Activated CD8-positive, alpha-beta memory T cell treated with anti-CD3 and anti-CD28 coated beads for 4 hours (primary cell): ENCODE measurements around the gene THRB.
"Not testable (repeated sequence)": the region's sequence is repeated elsewhere in the genome, so short reads cannot be mapped to it uniquely, and the experiment has no call there.

ENCODE experiments used
- DNase-seq, 2 donors: peaks; one replicate each; pipeline ENCODE4 v3.0.0-alpha.2; 2020; ENCODE audit warnings: low read depth in 2 of 2

The THRB gene

DNA sequence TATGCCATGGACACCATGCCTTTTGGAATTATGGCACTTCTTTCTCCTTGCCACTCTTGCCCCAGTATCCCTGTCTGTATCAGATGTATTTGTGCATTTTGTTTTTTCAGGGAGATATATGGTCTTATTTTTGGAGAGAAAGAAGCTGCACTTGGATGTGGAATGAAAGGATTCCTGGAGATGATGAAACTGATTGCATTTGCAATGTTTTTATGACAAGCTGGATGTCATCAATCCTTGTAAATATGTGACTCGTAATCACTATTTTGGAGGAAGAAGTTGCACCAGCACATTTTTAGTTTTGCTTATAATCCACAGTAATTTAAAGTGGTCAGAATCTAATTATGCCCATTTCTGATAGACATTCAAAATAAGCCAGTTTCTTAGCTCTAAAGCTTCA, 384.6 kb downstream of the THRB start:
- no peak for DNase-seq

DNA sequence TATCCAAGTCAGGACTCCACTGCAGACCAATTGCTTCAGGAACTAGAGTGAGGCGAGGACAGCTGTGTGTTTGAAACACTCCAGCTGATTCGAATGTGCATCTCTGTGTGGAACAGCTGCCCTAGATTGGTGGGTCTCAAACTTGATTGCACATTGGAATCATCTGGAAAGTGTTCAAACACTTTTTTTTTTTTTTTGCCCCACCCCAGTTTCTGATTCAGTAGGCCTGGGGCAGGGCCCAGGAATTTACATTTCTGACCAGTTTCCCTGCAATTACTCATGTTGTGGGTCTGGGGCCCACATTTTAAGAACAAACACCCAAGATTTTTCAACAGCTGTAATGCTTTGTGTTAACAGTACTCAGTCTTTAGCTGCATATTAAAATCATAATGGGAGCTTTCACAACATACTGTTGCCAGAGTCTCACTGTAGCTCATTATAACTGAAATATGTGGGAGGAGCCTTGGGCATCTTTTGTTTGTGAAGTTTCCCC, 392.9 kb downstream of the THRB start:
- DNase-seq, result no peak

DNA sequence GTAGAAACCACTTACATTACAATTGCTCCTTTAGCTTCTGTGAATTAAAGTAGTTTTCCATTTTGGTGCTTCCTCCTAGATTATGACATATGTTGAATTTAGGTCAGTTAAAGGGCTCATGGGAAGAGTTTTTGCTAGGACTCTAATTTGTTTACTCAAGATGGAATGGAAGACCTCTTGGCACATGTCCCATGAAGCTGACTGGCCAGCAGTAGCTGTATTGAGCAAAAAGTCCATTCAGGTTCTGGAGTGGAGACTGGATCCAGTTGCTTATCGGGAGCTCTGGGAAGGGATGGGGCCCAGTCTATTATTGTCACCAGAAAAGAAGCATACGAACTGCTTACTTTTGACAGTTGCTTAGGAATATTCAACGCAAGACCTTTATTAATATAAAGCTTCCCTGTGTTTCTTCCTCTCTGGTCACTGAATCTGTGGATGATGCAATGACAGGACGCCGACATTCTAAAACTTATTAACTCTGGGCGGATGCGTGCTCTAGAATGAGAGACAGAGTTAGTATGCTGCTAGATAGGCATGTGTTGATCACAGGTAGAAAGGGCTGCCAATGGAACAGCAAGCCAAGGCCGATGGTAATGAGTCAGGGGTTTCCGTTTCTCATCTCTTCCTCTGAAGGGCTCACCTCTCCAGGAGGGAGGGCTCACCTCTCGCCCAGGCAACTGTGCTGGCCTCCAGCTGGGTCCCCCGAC, 393.8 kb downstream of the THRB start:
- DNase-seq, result no peak

DNA sequence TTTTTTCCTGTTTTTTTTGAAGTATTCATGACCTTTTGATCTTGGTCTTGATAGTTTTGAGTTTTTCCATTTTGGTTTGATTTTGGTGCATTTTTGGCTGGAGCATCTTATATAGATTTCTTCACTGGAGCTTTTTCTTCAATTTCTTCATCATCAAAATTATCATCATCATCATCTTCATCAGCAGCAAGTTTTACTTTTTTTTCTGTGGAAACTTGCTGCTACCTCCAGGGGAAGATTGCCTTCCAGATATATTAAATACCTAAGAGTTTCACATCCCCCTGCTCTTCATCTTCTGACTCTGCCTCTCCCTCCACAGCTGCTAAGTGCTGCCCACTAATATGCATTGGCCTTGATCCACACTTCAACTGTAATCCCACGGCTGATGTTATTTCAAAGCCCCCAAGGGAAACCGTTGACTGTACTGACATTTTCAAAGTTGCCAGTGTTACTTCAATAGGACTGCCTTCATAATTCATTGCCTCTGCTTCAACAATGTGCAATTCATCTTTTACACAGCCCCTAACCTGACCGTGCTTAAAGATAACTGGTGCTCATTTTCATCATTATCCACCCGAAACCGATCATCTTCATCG, 397.9 kb downstream of the THRB start:
- no peak for DNase-seq

DNA sequence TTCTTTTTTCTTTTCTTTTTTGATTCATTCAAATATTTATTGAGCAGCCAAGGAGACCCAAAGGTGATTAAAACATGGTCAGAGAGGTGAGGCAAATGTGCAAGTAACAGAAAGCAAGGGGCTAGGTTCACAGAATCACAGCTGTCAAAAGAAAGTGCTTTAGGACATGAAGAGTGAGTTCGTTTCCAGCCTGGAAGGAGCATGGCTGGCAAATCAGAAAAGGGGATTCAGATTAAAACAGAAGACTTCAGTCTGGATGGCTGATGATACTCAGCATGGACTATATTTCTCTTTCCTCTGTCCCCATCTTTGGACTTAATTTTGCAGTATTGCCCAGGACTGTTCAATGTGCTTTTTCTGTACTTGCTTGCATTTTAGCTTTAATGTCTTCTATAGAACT, 398.4 kb downstream of the THRB start:
- no peak for DNase-seq

DNA sequence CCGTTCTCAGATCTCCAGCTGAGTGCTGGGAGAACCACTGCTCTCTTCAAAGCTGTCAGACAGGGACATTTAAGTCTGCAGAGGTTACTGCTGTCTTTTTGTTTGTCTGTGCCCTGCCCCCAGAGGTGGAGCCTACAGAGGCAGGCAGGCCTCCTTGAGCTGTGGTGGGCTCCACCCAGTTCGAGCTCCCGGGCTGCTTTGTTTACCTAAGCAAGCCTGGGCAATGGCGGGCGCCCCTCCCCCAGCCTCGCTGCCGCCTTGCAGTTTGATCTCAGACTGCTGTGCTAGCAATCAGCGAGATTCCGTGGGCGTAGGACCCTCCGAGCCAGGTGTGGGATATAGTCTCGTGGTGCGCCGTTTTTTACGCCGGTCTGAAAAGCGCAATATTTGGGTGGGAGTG, 399.8 kb downstream of the THRB start:
- not testable (repeated sequence) for DNase-seq

DNA sequence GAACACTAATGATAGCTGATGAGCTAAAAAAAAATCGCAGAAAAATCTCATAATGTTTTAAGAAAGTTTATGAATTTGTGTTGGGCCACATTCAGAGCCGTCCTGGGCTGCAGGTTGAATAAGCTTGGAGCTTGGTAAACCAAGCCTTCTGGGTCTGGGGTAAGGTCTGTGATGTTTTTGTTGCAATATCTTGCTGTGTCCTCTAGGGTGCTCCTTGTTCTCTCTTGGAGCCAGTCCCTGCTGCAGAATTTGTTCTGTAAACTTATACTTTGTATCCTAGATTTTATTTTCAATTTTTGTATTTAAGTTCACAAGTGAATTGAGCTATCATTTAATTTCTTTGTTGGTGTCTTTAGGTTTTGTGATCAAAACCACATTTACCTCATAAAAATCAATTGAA, 405.9 kb downstream of the THRB start:
- no peak for DNase-seq

DNA sequence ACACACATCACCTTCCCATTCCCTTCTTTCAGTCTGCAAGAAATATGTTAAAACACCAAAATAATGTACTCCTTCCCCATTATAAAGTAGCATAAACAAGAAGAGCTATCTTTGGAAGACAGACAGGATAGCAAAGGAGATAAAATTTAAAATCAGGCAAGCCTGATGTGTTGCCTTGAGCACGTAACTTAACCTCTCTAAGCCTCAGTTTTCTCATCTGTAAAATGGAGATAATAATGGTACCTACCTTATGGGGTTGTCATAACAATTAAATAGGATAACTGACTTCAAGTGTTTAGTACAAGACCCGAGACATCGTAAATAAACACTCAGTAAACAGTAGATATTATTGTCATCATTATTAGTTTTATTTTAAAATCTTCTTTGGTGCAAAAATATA, 407.2 kb downstream of the THRB start:
- DNase-seq, result no peak

DNA sequence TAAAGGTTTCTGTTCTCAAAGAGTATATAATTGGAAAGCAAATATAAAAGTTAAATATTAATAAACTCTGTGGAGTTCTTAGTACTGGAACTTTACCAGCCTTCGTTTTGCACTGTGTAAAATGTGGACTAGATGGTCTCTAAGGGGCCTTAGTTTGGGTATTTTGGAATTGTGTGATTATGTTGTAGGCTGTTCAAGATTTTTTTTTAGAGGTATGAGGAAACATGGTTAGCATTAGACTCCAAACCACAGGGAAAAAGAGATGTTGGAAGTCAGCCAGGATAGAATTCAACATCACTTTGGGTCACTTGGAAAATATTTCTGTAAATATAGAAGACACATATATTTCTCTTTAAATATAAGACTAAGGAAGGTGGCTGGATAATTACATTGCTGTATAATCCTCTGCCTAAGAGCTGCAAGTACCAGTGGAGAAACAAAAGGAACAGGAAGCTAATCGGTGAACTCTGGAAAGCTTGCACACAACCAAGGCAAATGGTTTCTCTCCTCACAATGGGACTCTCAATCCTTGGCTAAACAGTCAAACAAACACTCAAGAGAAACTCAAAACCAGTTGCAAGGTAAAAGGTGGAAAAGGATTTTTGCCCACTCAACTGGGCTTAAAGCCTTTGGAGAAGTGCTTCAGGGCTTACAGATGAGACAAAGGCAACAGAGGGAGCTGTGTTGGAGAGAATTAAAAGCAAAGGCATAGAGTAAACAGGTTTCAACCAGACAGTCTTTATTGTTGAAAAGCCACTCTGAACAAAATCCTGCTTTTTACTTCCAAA, 407.8 kb downstream of the THRB start:
- no peak for DNase-seq

DNA sequence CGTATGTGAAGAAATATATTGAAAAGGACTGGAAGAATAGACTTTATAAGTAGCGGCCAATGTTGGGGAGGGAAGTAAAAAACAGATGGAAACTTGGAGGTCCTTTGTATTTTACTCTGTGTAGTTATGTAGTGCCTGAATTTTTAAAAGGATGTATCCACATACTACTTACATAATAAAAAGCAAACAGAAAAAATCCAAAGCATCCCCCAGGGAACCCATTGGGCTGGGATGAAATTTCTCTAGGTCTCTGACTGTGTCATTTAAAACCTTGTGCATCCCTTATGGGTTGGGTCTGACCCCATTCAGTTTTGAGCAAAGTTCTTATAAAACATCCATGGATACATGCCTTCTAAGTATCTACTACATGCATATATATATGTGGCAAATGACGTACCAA, 408.4 kb downstream of the THRB start:
- DNase-seq, result no peak

DNA sequence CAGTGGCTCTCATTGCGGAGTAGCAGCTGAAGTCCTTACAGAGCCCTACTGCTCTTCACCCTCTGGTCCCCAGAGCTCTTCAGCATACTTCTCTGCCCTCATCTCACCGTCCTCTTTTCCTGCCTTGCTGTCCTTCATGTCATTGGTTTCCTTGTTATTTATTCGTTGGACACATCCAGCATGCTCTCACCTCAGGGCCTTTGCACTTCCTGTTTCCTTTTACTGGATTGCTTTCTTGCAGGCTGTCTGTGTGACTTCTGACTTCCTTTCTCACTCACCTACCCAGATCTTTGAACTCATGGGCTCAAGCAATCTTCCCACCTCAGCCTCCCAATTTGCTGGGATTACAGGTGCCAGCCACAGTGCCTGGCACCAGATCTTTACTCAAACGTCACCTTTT, 422.5 kb downstream of the THRB start:
- DNase-seq, result no peak

DNA sequence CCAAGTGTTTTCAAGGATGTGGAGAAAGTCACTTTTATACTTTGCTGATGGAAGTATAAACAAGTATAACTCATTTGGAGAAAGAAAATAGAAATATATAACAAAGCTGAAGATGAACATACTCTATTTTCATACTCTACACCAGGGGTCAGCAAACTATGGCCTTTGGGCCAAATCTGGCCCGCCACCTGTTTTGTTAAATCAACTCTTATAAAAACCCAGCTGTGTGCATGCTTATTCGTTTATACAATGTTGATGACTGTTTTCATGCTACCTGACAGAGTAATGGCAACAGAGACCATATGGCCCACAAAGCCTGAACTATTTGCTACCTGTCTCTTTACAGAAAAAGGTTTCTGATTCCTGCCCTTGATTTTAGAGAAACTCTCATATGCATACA, 425.6 kb downstream of the THRB start:
- no peak for DNase-seq

DNA sequence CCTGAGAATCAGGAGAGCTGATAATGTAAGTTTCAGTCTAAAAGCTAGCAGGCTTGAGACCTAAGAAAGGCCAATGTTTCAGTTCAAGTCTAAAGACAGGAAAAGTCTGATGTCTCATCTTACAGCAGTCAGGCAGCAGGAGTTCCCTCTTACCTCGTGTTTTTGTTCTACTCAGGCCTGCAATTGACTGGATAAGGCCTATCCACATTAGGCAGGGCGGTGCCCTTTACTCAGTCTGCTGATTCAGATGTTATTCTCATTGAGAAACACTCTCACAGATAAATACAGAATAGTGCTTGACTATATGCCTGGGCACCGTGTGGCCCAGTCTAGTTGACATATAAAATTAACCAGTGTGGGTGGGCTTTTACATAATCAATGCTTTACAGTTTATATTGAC, 427.2 kb downstream of the THRB start:
- no peak for DNase-seq
